Measurements from ENCODE around the gene DCDC2C.
A peak's percentile ranks its signal among the peaks of the same experiment; 100 is the strongest.

The DCDC2C gene

DNA sequence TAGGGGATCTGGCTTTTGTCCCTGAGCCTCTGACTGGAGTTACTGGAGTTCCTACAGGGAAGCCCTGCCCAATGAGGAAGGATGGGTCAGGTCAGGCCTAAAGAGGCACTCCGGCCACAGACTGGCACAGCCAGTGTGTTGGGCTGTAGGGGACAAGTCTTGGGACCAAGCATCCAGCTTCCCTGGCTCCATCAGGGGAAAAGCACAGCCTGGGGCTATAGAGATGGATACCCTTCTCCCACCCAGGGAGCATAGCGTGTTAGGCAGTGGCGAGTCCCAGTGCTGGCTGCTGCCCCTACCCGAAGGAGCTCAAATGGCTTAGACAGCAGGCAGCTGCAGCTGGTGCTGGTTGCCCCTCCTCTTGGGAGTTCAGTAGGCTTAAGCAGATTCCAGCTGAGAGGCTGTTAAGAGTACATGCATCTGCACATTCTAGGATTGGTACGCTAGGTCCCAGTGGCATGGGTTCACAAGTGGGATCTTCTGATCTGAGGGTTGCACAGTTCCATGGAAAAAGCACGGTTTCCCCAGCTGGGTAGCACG, 111.4 kb downstream of the DCDC2C start:
- TF ChIP-seq, protein P1, sequence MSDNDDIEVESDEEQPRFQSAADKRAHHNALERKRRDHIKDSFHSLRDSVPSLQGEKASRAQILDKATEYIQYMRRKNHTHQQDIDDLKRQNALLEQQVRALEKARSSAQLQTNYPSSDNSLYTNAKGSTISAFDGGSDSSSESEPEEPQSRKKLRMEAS (IDR thresholded peaks at IDR 0.05) = no peak
- TF ChIP-seq REST (IDR thresholded peaks at IDR 0.05; ENCODE audit: low read depth) = no peak

DNA sequence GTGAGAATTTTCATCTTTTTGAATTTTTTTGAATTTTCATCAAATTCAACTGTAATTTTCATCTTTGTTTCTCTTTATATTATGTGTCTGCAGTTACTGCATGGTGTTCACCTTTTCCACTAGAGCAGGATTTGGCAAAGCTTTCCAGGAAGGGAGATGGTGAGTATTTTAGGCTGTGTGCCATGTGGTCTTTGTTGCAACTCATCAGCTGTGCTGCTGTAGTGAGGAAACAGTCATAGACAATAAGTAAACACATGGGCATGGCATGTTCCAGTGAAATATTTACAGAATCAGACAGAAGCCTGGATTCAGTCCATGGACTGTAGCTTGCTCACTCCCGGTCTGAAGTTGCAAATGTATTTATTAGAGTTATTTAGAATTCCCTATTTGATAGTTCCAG, 120.4 kb downstream of the DCDC2C start:
- no peak for TF ChIP-seq TEAD4 (IDR thresholded peaks at IDR 0.05)
- TF ChIP-seq, protein P2, sequence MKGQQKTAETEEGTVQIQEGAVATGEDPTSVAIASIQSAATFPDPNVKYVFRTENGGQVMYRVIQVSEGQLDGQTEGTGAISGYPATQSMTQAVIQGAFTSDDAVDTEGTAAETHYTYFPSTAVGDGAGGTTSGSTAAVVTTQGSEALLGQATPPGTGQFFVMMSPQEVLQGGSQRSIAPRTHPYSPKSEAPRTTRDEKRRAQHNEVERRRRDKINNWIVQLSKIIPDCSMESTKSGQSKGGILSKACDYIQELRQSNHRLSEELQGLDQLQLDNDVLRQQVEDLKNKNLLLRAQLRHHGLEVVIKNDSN (IDR thresholded peaks at IDR 0.05) = no peak
- no peak for TF ChIP-seq TAF1 (IDR thresholded peaks at IDR 0.05; ENCODE audit: low read depth)
- no peak for TF ChIP-seq ZBTB7A (IDR thresholded peaks at IDR 0.05; ENCODE audit: low read depth)
- no peak for TF ChIP-seq CEBPB (IDR thresholded peaks at IDR 0.05)
- TF ChIP-seq RAD21 (IDR thresholded peaks at IDR 0.05; ENCODE audit: low read depth) = no peak
- TF ChIP-seq, protein P1 (IDR thresholded peaks at IDR 0.05) = no peak
- TF ChIP-seq EGR1 (IDR thresholded peaks at IDR 0.05) = no peak
- TF ChIP-seq REST (IDR thresholded peaks at IDR 0.05; ENCODE audit: low read depth) = no peak
- no peak for TF ChIP-seq EP300 (IDR thresholded peaks at IDR 0.05; ENCODE audit: borderline replicate concordance)
- TF ChIP-seq FOXM1 (IDR thresholded peaks at IDR 0.05; ENCODE audit: borderline replicate concordance, low read depth) = no peak
- TF ChIP-seq CREB1 (IDR thresholded peaks at IDR 0.05; ENCODE audit: low read depth) = no peak
- no peak for TF ChIP-seq TCF12 (IDR thresholded peaks at IDR 0.05; ENCODE audit: low read depth)
- no peak for TF ChIP-seq NFIC (IDR thresholded peaks at IDR 0.05)
- no peak for TF ChIP-seq YY1 (IDR thresholded peaks at IDR 0.05; ENCODE audit: low read depth)

DNA sequence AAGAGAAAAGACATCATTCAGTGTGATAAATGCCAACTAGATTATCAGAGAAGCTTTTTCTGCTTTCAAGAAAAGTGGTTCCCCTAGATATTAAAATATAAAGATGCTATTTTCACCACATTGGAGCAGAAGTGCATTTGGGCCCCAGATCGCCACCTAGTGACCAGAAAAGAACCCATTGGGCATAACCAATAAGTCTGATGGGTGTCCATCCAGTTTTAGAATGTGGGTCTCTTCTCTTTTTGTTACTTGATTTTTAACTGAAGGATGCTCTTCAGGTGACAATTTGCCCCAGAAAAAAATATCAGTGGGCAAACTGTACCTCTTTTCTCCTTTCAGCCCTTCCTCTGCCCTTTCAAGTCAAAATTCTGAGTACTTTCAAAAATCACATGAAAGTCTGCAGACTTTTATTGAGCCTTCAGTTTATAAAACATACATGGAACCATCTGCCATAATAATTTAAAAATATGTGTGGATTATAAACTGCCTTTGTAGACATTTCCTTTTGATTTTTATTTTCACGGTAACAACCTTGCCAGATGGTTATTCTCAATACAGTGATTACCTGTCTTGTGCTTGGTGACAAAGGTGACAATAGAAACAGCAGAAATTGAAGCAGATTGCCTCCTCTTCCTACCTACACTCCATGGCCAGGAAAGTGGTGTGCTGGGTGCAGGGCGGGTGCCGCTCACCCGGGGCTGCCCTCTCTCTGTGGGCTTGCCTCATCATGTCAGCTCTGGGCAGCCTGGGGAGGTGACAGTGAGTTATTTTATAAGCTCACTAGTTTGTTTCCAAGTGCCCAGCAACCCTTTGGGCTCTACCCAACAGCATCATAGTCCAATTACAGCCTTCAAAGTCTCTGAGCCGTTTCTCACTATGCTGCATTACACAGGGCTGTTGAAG, 124.5 kb downstream of the DCDC2C start:
- TF ChIP-seq YY1 (IDR thresholded peaks at IDR 0.05; ENCODE audit: low read depth) (no peak), RAD21 (IDR thresholded peaks at IDR 0.05; ENCODE audit: low read depth) (peak; percentile 41; the same call in 1 of the 2 replicates)

GRCh38 chr2:3830796-3831195, 127.4 kb downstream of the DCDC2C start:
- TF ChIP-seq EP300 (IDR thresholded peaks at IDR 0.05; ENCODE audit: borderline replicate concordance) = no peak
- TF ChIP-seq, protein P1 (IDR thresholded peaks at IDR 0.05) = no peak
- TF ChIP-seq, protein P2 (IDR thresholded peaks at IDR 0.05) = no peak

DNA sequence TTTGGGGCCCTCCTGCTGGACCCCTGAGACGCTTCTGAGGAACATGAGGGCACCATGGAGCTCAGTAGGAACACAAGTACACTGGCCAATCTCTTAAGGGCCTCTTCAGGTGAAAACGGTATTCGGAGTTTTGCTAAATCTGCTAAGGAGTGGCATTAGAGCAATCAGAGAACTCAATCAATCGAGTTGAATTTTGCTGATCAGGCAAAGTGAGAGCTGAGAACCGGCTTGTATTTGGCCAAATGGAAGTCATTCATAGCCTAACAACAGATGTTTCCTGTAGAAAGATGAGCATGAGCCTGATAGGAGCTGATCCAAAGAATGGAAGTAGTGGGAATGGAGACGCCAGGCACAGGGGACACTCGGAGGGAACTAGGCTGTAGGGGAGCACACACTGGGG, 133.7 kb downstream of the DCDC2C start:
- TF ChIP-seq CREB1 (IDR thresholded peaks at IDR 0.05; ENCODE audit: low read depth) = no peak
- TF ChIP-seq, protein P1 (IDR thresholded peaks at IDR 0.05) = no peak
- TF ChIP-seq TEAD4 (IDR thresholded peaks at IDR 0.05) = no peak

DNA sequence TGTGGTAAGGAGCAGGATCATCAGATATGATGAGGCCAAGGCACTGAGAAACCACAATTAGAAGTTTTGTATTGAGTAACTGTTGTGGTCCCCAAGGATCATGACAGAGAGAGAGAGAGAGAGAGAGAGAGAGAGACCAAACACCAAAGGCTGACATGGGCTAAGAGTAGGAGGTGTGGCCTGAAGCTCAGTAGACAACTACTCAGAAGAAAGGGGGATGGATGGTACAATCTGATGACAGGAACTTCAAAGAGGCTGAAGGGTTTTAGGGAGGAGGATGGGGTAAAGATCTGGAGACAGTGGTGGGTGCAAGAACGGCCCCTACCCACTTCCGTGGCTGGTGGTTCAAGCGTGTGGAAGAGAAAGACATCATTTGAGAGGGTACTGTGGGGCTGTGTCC, 135.0 kb downstream of the DCDC2C start:
- TF ChIP-seq FOXM1 (IDR thresholded peaks at IDR 0.05; ENCODE audit: borderline replicate concordance, low read depth) (no peak), REST (IDR thresholded peaks at IDR 0.05; ENCODE audit: low read depth) (no peak), EP300 (IDR thresholded peaks at IDR 0.05; ENCODE audit: borderline replicate concordance) (no peak), CEBPB (IDR thresholded peaks at IDR 0.05) (no peak), ZBTB7A (IDR thresholded peaks at IDR 0.05; ENCODE audit: low read depth) (no peak), NFIC (IDR thresholded peaks at IDR 0.05) (no peak), YY1 (IDR thresholded peaks at IDR 0.05; ENCODE audit: low read depth) (no peak), RAD21 (IDR thresholded peaks at IDR 0.05; ENCODE audit: low read depth) (no peak), CREB1 (IDR thresholded peaks at IDR 0.05; ENCODE audit: low read depth) (no peak), TAF1 (IDR thresholded peaks at IDR 0.05; ENCODE audit: low read depth) (no peak), EGR1 (IDR thresholded peaks at IDR 0.05) (no peak), TEAD4 (IDR thresholded peaks at IDR 0.05) (no peak), TCF12 (IDR thresholded peaks at IDR 0.05; ENCODE audit: low read depth) (no peak)
- TF ChIP-seq, protein P2 (IDR thresholded peaks at IDR 0.05) = no peak

Measured in Ishikawa (cell line).